Measurements from ENCODE around the gene ZNF845. TPM values are rescaled to one million over a fixed set of nuclear protein-coding genes. Genes with fewer than 3 reads are reported as not detected.
"Not testable (repeated sequence)": the region's sequence is repeated elsewhere in the genome, so short reads cannot be mapped to it uniquely, and the experiment has no call there.

ZNF845 gene
- total RNA-seq, 1 experiment from 2014 or later: 18.7 TPM

DNA sequence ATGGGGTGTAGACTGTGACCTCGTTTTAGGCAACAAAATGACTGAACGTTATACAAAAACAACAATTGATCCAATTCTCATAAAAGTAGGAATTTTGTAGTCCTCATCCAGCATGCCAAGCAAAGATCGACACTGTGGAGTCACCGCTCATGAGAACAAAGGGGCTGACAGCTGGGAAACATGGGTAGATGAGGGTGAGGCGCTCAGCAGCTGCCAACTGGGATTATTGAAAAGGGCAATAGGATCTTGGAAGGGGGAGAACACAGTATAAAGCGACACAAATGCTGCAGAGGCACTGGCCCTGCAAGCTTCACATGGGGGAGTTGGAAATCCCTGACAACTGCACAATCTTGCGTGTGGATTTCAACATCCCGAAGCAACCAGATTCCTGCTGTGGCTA is 56.0 kb downstream of the ZNF845 start:
- Histone ChIP-seq H3K9me2 (replicated peaks; ENCODE audit: insufficient read depth, low read length) (no peaks in the 10 kb centered on the region), H3K4me3 (ENCODE audit: low read length) (no peak overlapping the region), H4K20me1 (ENCODE audit: insufficient read depth, low read depth, low read length) (no peaks in the 10 kb centered on the region), H3K4me1 (ENCODE audit: low read length) (peaks cover 2% of the 10 kb centered on the region), H3K4me2 (ENCODE audit: low read depth, low read length, poor library complexity, severe bottlenecking) (no peak overlapping the region), H3K36me3 (ENCODE audit: insufficient read depth, low read length) (peaks cover 24% of the 10 kb centered on the region), H3K79me2 (ENCODE audit: low read length) (no peaks in the 10 kb centered on the region), H3K9me3 (ENCODE audit: low read length) (peaks cover 27% of the 10 kb centered on the region), H3K27ac (ENCODE audit: low read length) (no peak overlapping the region), H3K27me3 (ENCODE audit: low read length) (no peaks in the 10 kb centered on the region), H3K9ac (ENCODE audit: low read length) (no peak overlapping the region), H2AFZ (ENCODE audit: low read length) (no peak overlapping the region)
- no peak for DNase-seq

DNA sequence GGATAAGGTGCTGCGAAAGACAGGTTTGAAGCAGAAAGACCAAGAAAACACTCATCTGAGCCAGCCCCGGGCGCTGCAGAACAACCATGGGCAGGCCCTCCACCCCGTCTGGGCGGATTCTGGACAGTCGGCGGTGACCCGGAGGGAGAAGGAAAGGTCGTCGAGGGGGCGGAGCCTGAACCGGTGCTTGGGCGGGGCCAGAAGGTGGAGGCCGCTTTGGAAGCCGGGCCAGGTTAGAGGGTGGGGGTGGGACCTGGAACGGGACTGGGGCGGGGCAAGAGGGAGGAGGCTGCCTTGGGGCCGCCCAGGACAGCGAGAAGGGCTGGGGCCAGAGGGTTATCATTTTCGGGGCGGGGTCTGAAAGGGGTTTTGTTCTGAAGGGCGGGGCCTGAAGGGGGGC is 56.4 kb downstream of the ZNF845 start:
- H2AFZ ChIP-seq (ENCODE audit: low read length): no peak overlapping the region
- H4K20me1 ChIP-seq (ENCODE audit: insufficient read depth, low read depth, low read length): no peaks in the 10 kb centered on the region
- H3K4me3 ChIP-seq (ENCODE audit: low read length): no peak overlapping the region
- H3K9ac ChIP-seq (ENCODE audit: low read length): no peak overlapping the region
- H3K4me1 ChIP-seq (ENCODE audit: low read length): peaks cover 5% of the 10 kb centered on the region
- H3K36me3 ChIP-seq (ENCODE audit: insufficient read depth, low read length): peaks cover 20% of the 10 kb centered on the region
- H3K9me3 ChIP-seq (ENCODE audit: low read length): peaks cover 23% of the 10 kb centered on the region
- peak; percentile 43 for DNase-seq
- no peaks in the 10 kb centered on the region for H3K27me3 ChIP-seq (ENCODE audit: low read length)
- H3K79me2 ChIP-seq (ENCODE audit: low read length): peaks cover under 1% of the 10 kb centered on the region; the same call in 1 of the 2 replicates
- no peaks in the 10 kb centered on the region for H3K9me2 ChIP-seq (replicated peaks; ENCODE audit: insufficient read depth, low read length)
- H3K4me2 ChIP-seq (ENCODE audit: low read depth, low read length, poor library complexity, severe bottlenecking): no peak overlapping the region
- H3K27ac ChIP-seq (ENCODE audit: low read length): no peak overlapping the region

DNA sequence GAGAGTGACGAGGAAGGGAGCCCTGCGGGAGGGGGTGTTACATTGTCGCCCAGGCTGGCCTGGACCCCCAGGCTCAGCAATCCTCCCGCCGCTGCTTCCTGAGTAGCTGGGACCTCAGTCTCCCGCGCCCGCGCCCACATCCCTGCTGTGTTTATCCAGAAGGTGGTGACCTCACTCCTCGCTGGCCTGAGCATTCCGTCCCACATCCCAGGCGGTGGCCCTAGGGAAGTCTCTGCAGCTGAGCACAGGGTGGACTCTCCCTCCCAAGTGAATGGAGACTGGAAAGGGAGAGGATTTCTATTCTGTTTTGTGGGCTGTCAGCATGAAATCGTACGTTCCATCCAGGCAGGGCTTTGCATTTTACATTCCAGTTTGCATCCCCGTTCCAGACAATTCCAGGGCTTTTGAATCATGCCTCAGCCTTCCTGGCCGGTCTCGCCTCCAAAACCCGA is 61.0 kb downstream of the ZNF845 start:
- Histone ChIP-seq H3K4me3 (ENCODE audit: low read length) (peak overlapping the region; percentile 78; the same call in 1 of the 2 replicates), H3K79me2 (ENCODE audit: low read length) (peaks cover 36% of the 10 kb centered on the region), H3K9me2 (replicated peaks; ENCODE audit: insufficient read depth, low read length) (no peaks in the 10 kb centered on the region), H3K9me3 (ENCODE audit: low read length) (peaks cover 6% of the 10 kb centered on the region), H3K36me3 (ENCODE audit: insufficient read depth, low read length) (peaks cover 25% of the 10 kb centered on the region), H3K4me2 (ENCODE audit: low read depth, low read length, poor library complexity, severe bottlenecking) (peak overlapping the region; percentile 87), H2AFZ (ENCODE audit: low read length) (peak overlapping the region; percentile 5; the same call in 1 of the 2 replicates), H3K27me3 (ENCODE audit: low read length) (no peaks in the 10 kb centered on the region), H3K4me1 (ENCODE audit: low read length) (peaks cover 12% of the 10 kb centered on the region), H3K27ac (ENCODE audit: low read length) (no peak overlapping the region), H3K9ac (ENCODE audit: low read length) (peak overlapping the region; percentile 78), H4K20me1 (ENCODE audit: insufficient read depth, low read depth, low read length) (no peaks in the 10 kb centered on the region)
- DNase-seq: peak; percentile 40

DNA sequence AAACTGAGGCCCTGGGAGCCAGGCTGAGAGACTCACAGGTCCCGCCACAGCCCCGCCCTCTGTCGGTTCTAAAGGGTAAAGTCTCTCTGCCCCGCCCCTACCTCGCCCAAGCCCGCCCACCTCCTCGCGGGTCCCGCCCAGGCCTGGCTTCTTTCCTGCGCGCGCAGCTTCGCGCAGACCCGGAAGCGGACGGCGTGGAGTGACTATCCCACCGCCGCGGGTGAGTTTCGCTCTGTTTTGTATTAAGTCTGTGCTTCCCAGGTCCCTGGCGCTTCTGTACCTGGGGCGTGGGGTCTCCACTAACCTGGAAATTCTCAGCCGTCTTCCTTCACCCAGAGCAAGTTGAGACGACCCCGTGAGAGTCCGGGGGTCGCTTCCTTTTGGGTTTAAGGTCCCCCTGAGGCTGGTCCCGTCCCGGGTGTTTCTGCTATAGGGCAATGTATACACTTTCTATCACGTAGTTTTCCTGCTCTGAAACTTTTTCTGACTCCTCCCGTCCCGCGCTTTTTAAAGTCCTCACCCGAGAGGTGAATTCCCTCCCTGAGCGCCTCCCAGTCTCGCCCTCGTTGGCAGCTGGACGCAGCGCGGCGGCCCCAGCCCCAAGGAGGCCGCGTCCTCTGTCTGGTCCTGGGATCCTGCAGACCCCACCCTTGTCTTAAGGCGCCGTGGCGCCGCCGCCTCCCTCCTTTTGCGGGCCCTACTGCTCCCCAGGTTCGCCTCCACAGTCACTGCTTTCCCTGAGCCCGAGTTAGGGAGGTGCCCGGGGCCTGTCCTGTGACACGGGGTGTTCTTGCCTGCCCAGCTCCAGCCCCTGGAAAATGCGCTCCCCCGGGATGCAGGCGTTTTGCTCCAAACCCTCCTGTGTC is 61.7 kb downstream of the ZNF845 start, which contains the start of gene ZNF765:
Gene ZNF765 (plus strand): TSS at position 176 of the 866 bp plus-strand sequence. CDS start 2,867 bp downstream, outside the sequence.
- H2AFZ ChIP-seq (ENCODE audit: low read length): peak within 1 kb of the TSS; percentile 62; the same call in 1 of the 2 replicates
- peaks cover 32% of the 10 kb centered on the region for H3K36me3 ChIP-seq (ENCODE audit: insufficient read depth, low read length)
- peaks cover 12% of the 10 kb centered on the region for H3K4me1 ChIP-seq (ENCODE audit: low read length)
- H3K9me3 ChIP-seq (ENCODE audit: low read length): peaks cover 8% of the 10 kb centered on the region
- H3K4me3 ChIP-seq (ENCODE audit: low read length): peak within 1 kb of the TSS; percentile 78
- no peak within 1 kb of the TSS for H3K27ac ChIP-seq (ENCODE audit: low read length)
- DNase-seq: peak; percentile 99
- peaks cover 42% of the 10 kb centered on the region for H3K79me2 ChIP-seq (ENCODE audit: low read length)
- H4K20me1 ChIP-seq (ENCODE audit: insufficient read depth, low read depth, low read length): no peaks in the 10 kb centered on the region
- H3K4me2 ChIP-seq (ENCODE audit: low read depth, low read length, poor library complexity, severe bottlenecking): peak within 1 kb of the TSS; percentile 87
- no peaks in the 10 kb centered on the region for H3K9me2 ChIP-seq (replicated peaks; ENCODE audit: insufficient read depth, low read length)
- H3K9ac ChIP-seq (ENCODE audit: low read length): peak within 1 kb of the TSS; percentile 78
- H3K27me3 ChIP-seq (ENCODE audit: low read length): no peaks in the 10 kb centered on the region

DNA sequence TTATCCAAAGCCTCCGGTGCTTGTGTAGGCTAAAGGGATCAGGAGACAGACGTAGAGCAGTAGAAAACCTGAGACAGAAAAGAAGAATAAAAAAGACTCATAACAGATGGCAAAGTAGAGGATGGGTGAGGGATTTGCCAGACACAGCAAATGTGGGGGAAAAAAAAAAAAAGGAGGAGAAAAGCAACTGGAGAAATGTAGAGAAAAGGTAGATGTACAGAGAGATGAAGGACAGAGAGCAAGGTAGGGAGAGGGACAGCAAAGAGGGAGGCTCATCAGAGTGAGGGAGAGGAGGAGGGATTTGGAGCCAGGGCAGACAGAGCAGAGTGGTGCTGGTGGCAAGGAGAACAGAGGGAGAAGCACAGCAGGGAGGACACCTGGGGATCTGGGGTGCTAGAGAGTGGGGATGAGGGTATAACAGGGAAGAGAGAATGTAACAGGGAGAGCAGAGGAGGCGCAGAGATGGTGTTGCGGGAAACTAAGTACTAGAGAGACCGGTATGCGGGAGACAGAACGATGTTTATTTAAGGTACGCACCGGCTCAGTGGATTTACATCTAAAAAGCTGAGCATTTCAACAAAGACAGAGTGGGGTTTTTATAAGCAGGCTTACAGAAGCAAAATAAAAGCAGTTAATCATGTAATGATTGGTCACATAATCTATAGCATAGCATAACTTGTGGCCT is 62.4 kb downstream of the ZNF845 start:
- Histone ChIP-seq H3K9ac (ENCODE audit: low read length) (peak overlapping the region; percentile 78), H3K9me3 (ENCODE audit: low read length) (peaks cover 13% of the 10 kb centered on the region), H3K4me2 (ENCODE audit: low read depth, low read length, poor library complexity, severe bottlenecking) (peak overlapping the region; percentile 87), H3K36me3 (ENCODE audit: insufficient read depth, low read length) (peaks cover 38% of the 10 kb centered on the region), H3K4me1 (ENCODE audit: low read length) (peaks cover 12% of the 10 kb centered on the region), H3K4me3 (ENCODE audit: low read length) (peak overlapping the region; percentile 78), H3K79me2 (ENCODE audit: low read length) (peaks cover 47% of the 10 kb centered on the region)
- not testable (repeated sequence) for DNase-seq; H3K27me3 ChIP-seq (ENCODE audit: low read length); H3K9me2 ChIP-seq (replicated peaks; ENCODE audit: insufficient read depth, low read length); H4K20me1 ChIP-seq (ENCODE audit: insufficient read depth, low read depth, low read length); H3K27ac ChIP-seq (ENCODE audit: low read length); H2AFZ ChIP-seq (ENCODE audit: low read length)

DNA sequence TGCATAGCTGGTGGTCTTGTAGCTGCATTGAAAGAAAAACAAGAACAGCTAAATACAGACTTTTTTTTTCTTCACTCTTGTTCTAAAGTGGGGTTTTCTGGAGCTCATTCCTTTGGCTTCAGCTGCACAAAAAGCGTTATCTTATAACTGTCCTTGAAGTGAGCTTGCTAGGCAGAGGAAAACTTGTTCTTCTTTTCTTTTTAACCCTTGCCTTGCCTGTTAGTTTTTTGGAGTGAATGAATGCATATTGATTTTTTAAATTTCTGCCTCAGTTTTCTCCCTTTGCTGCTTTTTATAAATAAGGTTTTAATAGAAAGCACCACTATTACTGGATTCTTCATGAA is 62.9 kb downstream of the ZNF845 start:
- Histone ChIP-seq H3K4me1 (ENCODE audit: low read length) (peaks cover 12% of the 10 kb centered on the region), H3K4me2 (ENCODE audit: low read depth, low read length, poor library complexity, severe bottlenecking) (peak overlapping the region; percentile 87), H3K27ac (ENCODE audit: low read length) (no peak overlapping the region), H2AFZ (ENCODE audit: low read length) (no peak overlapping the region), H4K20me1 (ENCODE audit: insufficient read depth, low read depth, low read length) (no peaks in the 10 kb centered on the region), H3K36me3 (ENCODE audit: insufficient read depth, low read length) (peaks cover 42% of the 10 kb centered on the region), H3K79me2 (ENCODE audit: low read length) (peaks cover 48% of the 10 kb centered on the region), H3K4me3 (ENCODE audit: low read length) (peak overlapping the region; percentile 78), H3K9ac (ENCODE audit: low read length) (peak overlapping the region; percentile 78), H3K27me3 (ENCODE audit: low read length) (no peaks in the 10 kb centered on the region), H3K9me2 (replicated peaks; ENCODE audit: insufficient read depth, low read length) (no peaks in the 10 kb centered on the region), H3K9me3 (ENCODE audit: low read length) (peaks cover 15% of the 10 kb centered on the region)
- no peak for DNase-seq

DNA sequence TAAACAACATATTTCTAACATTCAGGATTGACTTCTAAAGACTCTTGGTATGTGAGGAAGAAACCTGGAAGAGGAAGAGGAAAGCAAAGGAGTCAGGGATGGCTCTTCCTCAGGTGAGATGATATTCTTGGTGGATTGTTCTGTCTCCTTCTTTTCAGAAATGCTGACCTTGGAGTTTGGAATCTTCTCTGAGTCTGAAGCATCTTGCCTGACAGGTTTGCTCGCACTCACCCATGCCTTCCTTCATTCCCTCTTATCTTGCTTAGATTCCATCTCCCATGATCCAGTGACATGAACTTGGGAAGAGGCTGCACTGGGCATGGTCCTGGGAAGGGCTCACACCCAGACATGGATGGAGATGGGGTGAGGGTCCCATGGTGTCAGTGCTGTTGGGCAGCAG is 64.4 kb downstream of the ZNF845 start:
- H3K9me2 ChIP-seq (replicated peaks; ENCODE audit: insufficient read depth, low read length); H3K27ac ChIP-seq (ENCODE audit: low read length); DNase-seq; H3K4me3 ChIP-seq (ENCODE audit: low read length); H3K27me3 ChIP-seq (ENCODE audit: low read length); H4K20me1 ChIP-seq (ENCODE audit: insufficient read depth, low read depth, low read length); H3K9ac ChIP-seq (ENCODE audit: low read length); H3K4me2 ChIP-seq (ENCODE audit: low read depth, low read length, poor library complexity, severe bottlenecking); H2AFZ ChIP-seq (ENCODE audit: low read length): not testable (repeated sequence)
- H3K36me3 ChIP-seq (ENCODE audit: insufficient read depth, low read length): peaks cover 56% of the 10 kb centered on the region
- peaks cover 20% of the 10 kb centered on the region for H3K9me3 ChIP-seq (ENCODE audit: low read length)
- peaks cover 48% of the 10 kb centered on the region for H3K79me2 ChIP-seq (ENCODE audit: low read length)
- H3K4me1 ChIP-seq (ENCODE audit: low read length): peaks cover 12% of the 10 kb centered on the region

Measured in Karpas-422 (cell line).